Measurements from ENCODE around the gene LRGUK.

- TF ChIP-seq POLR2A (IDR thresholded peaks at IDR 0.05) (no peak), CTCF (IDR thresholded peaks at IDR 0.05 in 4 of 5, conservative IDR thresholded peaks at IDR 0.05 in 1 of 5) (no peak)
Observed at GRCh38 chr7:134279898-134280297, 152.8 kb downstream of the LRGUK start.
